ENCODE data around the gene RAB30.

Gene RAB30

GRCh38 chr11:83071567-83072349 is at the start of gene RAB30:
Gene RAB30, minus strand, starts transcription at chr11:83071897. Its CDS starts 74,581 bp downstream, at chr11:82997316.
- DNase-seq (ENCODE audit: low spot score), result peak; percentile 97

DNA sequence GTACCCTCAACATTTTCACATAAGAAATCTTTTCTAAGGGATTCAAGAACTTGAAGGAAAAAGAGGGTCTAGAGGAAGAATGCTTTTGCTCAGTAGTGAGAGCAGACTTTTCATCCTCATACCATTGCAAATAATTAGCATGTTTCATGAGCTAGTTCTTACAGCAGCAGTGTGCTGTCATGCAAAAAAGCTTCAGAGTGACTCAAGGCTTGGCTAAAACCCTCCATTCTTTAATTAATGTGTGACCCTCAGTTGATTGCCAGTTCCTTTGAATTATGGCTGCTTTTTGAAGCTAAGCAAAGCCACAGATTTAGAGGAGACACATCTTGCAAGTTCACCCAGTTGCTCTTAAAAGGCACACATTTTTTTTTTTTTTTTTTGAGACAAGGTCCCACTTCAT is 48.6 kb upstream of the RAB30 start:
- DNase-seq (ENCODE audit: low spot score), result no peak

GRCh38 chr11:83119216-83119615 is 47.5 kb upstream of the RAB30 start:
- no peak for DNase-seq (ENCODE audit: low spot score)

DNA sequence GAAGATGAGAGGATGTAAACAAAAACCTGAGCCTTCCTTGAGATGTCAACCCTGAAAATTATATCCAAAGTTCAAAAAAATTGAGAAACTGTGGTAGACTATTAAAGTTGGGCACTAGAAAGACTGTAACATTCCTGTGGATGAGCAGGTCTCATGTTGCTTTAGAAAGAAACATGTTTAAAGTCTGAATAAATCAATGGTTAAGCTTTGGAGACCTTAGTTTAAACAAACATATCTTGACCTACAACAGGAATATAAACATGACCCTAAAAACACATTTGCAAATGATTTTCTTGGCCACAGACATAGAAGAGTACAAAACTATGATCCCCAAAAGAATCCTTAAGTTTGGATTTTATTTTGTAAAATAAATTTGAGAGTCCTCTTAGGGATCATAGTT is 47.1 kb upstream of the RAB30 start:
- no peak for DNase-seq (ENCODE audit: low spot score)

GRCh38 chr11:83116015-83116641 is 44.4 kb upstream of the RAB30 start:
- no peak for DNase-seq (ENCODE audit: low spot score)

GRCh38 chr11:83115551-83115950 is 43.9 kb upstream of the RAB30 start:
- DNase-seq (ENCODE audit: low spot score), result no peak

- no peak for DNase-seq (ENCODE audit: low spot score)
Measured at GRCh38 chr11:83115026-83115425, 43.3 kb upstream of the RAB30 start.

GRCh38 chr11:83112886-83113285 is 41.2 kb upstream of the RAB30 start:
- DNase-seq (ENCODE audit: low spot score), result no peak

GRCh38 chr11:83105168-83105567 is 33.5 kb upstream of the RAB30 start:
- DNase-seq (ENCODE audit: low spot score), result no peak

DNA sequence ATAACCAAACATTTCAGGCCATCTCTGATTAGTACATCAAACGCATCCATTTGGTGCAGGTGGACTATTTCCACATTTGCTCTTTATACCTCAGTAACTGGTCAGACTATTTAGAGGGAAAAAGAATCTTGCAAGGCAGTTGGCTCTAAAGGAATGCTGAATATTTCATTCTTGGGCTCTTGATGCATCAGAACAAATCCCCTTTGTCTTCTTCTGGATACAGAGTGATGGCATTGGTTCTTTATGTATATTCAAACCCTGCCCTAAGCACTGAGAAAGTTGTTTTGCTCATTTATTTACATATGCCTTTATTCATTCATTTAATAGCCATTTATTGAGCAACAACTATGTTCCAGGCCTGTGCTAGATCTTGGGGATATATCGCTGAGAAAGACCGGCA is 31.1 kb upstream of the RAB30 start:
- no peak for DNase-seq (ENCODE audit: low spot score)

DNA sequence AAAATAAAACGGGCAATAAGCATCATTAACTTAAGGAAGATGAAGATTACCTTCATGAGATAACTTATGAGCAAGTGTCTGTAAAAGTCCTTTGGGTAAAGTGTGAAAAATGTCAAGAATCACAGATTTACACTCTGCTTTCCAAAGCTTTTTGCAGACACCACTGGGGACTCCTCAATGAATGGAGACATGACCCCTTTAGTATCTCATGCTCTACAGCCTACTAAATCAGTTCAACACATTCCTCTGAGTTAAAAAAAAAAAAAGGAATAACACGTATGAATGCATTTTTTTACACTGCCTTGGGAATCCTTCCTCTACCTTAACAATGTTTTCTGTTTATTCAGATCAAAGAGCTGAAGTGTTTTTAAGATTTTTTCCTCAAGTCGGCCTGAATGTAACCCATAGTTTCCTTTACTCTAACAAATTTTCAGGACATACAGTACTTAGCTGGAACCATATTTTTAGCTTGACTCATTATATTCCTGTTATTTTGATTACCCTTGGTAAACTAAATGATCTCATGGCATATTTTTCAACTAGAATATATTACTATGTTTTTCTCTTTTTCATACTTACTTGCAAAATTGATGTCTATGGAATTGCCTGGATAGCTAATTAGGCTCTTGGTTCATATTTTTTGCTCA is 25.9 kb upstream of the RAB30 start:
- DNase-seq (ENCODE audit: low spot score), result no peak

DNA sequence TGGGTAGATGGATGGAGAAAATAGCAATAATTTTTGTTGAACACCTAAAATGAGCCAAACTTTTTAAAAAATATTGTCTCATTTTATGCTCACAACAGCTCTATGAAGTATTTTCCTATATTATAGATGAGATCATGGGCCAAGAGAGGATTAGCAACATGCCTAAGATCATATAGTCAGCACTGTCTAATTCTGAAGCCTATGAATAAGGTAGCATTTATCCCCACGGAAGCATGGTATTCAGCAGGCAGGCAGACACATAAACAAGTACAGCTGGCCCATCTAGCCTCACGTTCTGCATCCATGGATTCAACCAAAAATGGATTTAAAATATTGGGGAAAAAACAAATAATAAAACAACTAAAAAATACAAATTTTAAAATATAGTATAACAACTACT is 21.9 kb upstream of the RAB30 start:
- DNase-seq (ENCODE audit: low spot score), result no peak

DNA sequence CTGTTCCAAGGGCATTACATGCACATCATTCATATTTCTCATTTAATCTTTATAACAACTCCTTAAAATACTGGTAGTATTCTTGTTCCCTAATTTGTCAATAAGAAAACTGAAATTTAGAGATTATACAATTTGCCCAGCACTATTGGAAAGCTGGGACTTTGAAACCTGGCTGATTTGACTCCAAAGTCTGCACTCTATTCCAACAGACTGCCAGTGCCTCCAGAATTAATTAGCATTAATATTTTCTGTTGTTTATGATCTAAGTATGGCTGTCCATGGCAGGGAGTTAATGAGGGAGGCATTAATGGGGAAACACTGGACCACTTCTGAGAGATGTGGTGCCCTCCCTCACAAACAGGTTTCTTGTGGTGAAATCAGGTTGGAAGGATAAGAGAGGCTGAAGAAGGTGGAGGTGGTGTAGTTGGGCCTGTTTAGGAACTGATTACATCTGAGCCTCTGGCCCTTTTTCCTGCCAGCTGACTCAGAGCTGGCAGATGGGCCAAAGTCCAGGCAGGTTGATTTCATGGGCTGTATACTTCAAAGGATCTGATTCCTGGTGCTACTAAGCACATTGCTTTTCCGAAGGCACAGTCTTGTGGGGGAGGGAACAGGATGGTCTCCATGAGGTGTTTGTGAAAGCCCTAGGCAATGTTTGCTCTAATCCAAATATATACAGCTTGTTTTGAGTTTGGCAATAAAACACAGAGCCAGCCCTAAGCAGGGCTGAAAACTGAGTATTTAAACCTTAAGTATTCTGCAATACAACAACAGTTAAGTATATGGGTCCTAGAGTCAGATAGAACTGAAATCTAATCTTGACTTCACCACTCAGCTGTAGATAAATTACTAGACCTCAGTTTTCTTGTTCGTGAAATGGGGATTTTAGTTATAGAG is 21.0 kb upstream of the RAB30 start:
- no peak for DNase-seq (ENCODE audit: low spot score)

DNA sequence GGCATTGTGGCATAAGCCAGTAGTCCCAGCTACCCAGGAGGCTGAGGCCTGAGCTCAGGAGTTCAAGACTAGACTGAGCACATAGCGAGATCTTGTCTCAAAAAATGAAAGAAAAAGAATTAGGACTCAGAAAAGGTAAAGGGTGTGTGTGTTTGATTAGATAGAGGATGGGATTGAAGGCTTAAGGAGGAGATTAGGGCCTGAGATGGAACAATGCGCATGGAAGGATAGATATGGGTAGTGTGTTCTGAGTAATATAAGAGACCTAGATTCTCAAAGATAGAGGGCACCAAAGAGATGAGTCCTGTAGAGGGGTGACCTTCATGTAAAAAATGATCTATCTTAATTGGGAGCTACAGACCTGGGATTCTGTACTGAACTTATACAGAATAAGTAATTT is 17.3 kb upstream of the RAB30 start:
- no peak for DNase-seq (ENCODE audit: low spot score)

GRCh38 chr11:83087035-83087434 is 15.3 kb upstream of the RAB30 start:
- DNase-seq (ENCODE audit: low spot score), result no peak

DNA sequence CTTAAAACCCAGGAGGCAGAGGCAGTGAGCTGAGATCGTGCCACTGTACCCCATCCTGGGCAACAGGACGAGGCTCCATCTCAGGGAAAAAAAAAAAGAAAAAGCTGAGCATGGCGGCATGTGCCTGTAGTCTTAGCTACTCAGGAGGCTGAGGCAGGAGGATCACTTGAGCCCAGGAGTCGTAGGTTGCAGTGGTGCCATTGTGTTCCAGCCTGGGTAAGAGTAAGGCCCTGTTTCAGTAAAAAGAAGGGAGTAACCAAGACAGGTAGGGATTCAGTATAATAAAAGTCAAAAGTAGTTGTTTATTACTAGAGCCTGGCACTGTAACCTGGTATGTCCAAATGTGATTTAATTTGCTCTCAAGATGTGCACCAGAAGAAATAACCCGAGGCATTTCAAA is 8.1 kb upstream of the RAB30 start:
- DNase-seq (ENCODE audit: low spot score), result no peak

DNA sequence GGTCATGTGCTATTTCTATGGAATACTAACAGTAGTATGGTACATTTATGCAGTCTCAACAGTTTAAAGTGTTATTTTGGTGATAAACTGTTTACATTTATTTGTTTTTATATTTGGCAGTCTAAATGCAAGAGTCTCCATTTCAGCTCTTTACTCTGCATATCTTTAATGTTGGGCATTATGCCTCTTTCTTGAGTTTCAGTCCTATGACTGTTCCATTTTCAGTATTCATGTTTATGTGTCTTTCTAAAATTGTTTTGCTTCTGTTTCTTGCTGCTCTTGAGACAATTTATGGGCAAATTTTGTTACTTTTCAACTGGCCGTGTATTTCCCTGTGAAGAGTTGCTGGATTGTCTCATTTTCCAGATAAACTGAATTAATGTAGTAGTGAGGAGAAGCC is 6.6 kb upstream of the RAB30 start:
- DNase-seq (ENCODE audit: low spot score), result no peak

DNA sequence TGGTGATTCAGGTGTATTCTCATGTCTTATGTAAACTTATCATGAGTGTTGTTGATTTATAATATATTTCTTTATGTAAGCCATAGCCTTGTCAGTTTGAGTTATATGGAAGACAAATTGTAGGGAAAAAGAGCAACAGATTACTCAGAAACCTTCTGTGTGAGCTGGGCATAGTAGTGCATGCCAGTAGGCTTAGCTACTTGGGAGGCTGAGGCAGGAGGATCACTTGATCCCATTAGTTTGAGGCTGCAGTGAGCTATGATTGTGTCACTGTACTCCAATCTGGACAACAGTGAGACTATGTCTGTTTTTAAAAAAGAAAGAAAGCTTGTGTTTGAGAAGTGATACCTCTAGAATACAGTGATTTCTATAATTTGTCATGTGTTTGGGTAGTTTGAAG is 2.2 kb upstream of the RAB30 start:
- DNase-seq (ENCODE audit: low spot score), result no peak

GRCh38 chr11:83073258-83073657 is 1.6 kb upstream of the RAB30 start:
- DNase-seq (ENCODE audit: low spot score), result no peak

DNA sequence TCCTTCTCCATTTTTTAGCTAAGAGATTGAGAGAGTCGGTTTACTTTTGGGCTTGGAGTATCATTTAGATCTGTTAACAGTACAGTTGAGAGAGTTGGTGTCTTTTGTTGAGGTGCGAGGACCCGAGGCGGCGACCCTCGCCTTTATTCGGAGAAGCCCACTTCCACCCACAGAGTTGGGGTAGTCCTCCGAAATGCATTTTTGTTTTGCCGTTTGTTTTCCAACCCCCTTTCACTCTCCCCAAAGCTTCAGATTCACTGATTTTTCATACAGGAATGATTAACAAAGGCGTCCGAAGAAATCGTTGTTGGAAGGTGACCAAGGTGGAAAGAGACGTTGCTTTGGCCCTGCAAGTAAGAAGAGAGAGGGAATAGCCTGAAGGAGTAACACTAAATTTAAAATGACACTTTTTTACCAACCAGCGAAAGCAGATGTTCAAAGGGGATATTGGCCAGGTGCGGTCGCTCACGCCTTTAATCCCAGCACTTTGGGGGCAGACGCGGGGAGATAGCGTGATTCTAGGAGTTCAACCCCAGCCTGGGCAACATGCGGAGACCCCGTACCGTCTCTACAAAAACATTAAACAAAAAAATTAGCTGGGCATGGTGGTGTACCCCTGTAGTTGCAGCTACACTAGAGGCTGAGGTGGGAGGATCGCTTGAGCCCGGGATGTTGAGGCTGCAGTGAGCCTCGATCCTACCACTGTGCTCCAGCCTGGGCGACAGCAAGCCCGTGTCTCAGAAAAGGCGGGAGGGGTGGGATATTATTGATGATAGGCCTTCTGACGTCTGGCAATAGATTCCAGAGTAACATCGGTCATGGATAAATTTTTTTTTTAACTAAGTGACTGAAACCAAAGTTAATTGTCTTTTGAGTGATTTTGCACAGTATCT is 899 bp upstream of the RAB30 start:
- no peak for DNase-seq (ENCODE audit: low spot score)
